ENCODE measurements around the gene CDK19. TPM values are rescaled to one million over a fixed set of nuclear protein-coding genes. Genes with fewer than 3 reads are reported as not detected.
"Not testable (repeated sequence)": the region's sequence is repeated elsewhere in the genome, so short reads cannot be mapped to it uniquely, and the experiment has no call there.

Gene CDK19
- total RNA-seq, 1 experiment from 2014 or later, result 18.1 TPM

- Histone ChIP-seq H3K36me3 (ENCODE audit: insufficient read depth, low read length) (no peaks in the 10 kb centered on the region), H3K9ac (ENCODE audit: low read length) (no peak overlapping the region), H3K27ac (ENCODE audit: low read length) (no peak overlapping the region), H3K27me3 (ENCODE audit: low read length) (no peaks in the 10 kb centered on the region), H3K4me3 (ENCODE audit: low read length) (no peak overlapping the region), H3K4me2 (ENCODE audit: low read depth, low read length, poor library complexity, severe bottlenecking) (peak overlapping the region; percentile 32), H3K79me2 (ENCODE audit: low read length) (peaks cover 7% of the 10 kb centered on the region; the same call in 1 of the 2 replicates), H3K4me1 (ENCODE audit: low read length) (peaks cover 29% of the 10 kb centered on the region), H3K9me3 (ENCODE audit: low read length) (no peaks in the 10 kb centered on the region), H3K9me2 (replicated peaks; ENCODE audit: insufficient read depth, low read length) (no peaks in the 10 kb centered on the region), H4K20me1 (ENCODE audit: insufficient read depth, low read depth, low read length) (peaks cover 28% of the 10 kb centered on the region; the same call in 1 of the 2 replicates), H2AFZ (ENCODE audit: low read length) (no peak overlapping the region)
- DNase-seq, result peak; percentile 53
These were observed 4.2 kb downstream of the CDK19 start for GRCh38 chr6:110810896-110811586.

- Histone ChIP-seq H3K4me1 (ENCODE audit: low read length) (peaks cover 28% of the 10 kb centered on the region), H3K4me3 (ENCODE audit: low read length) (no peak overlapping the region), H3K9me2 (replicated peaks; ENCODE audit: insufficient read depth, low read length) (no peaks in the 10 kb centered on the region), H3K9ac (ENCODE audit: low read length) (no peak overlapping the region), H3K27me3 (ENCODE audit: low read length) (no peaks in the 10 kb centered on the region), H2AFZ (ENCODE audit: low read length) (no peak overlapping the region), H3K4me2 (ENCODE audit: low read depth, low read length, poor library complexity, severe bottlenecking) (no peak overlapping the region), H3K9me3 (ENCODE audit: low read length) (no peaks in the 10 kb centered on the region), H3K36me3 (ENCODE audit: insufficient read depth, low read length) (no peaks in the 10 kb centered on the region), H3K27ac (ENCODE audit: low read length) (no peak overlapping the region), H3K79me2 (ENCODE audit: low read length) (peaks cover 7% of the 10 kb centered on the region; the same call in 1 of the 2 replicates), H4K20me1 (ENCODE audit: insufficient read depth, low read depth, low read length) (peaks cover 28% of the 10 kb centered on the region; the same call in 1 of the 2 replicates)
- DNase-seq, result no peak
These were observed 5.5 kb downstream of the CDK19 start for GRCh38 chr6:110809792-110810191.

- H3K36me3 ChIP-seq (ENCODE audit: insufficient read depth, low read length); H3K79me2 ChIP-seq (ENCODE audit: low read length): not testable (repeated sequence)
These were observed 13.1 kb downstream of the CDK19 start for GRCh38 chr6:110802175-110802574.

GRCh38 chr6:110800839-110801196, 14.5 kb downstream of the CDK19 start:
- Histone ChIP-seq H3K4me1 (ENCODE audit: low read length) (peaks cover 4% of the 10 kb centered on the region), H2AFZ (ENCODE audit: low read length) (no peak overlapping the region), H3K79me2 (ENCODE audit: low read length) (no peaks in the 10 kb centered on the region), H3K9ac (ENCODE audit: low read length) (no peak overlapping the region), H3K27ac (ENCODE audit: low read length) (no peak overlapping the region), H3K4me3 (ENCODE audit: low read length) (no peak overlapping the region), H3K9me2 (replicated peaks; ENCODE audit: insufficient read depth, low read length) (no peaks in the 10 kb centered on the region), H4K20me1 (ENCODE audit: insufficient read depth, low read depth, low read length) (no peaks in the 10 kb centered on the region), H3K27me3 (ENCODE audit: low read length) (no peaks in the 10 kb centered on the region), H3K36me3 (ENCODE audit: insufficient read depth, low read length) (no peaks in the 10 kb centered on the region), H3K4me2 (ENCODE audit: low read depth, low read length, poor library complexity, severe bottlenecking) (no peak overlapping the region), H3K9me3 (ENCODE audit: low read length) (no peaks in the 10 kb centered on the region)
- no peak for DNase-seq

More at GRCh38 chr6:110802175-110802574, 13.1 kb downstream of the CDK19 start:
- not testable (repeated sequence) for DNase-seq; H3K4me2 ChIP-seq (ENCODE audit: low read depth, low read length, poor library complexity, severe bottlenecking); H3K27me3 ChIP-seq (ENCODE audit: low read length); H3K4me3 ChIP-seq (ENCODE audit: low read length); H3K9me2 ChIP-seq (replicated peaks; ENCODE audit: insufficient read depth, low read length); H3K9me3 ChIP-seq (ENCODE audit: low read length); H3K4me1 ChIP-seq (ENCODE audit: low read length); H3K27ac ChIP-seq (ENCODE audit: low read length); H2AFZ ChIP-seq (ENCODE audit: low read length); H3K9ac ChIP-seq (ENCODE audit: low read length); H4K20me1 ChIP-seq (ENCODE audit: insufficient read depth, low read depth, low read length)

- Histone ChIP-seq H2AFZ (ENCODE audit: low read length) (no peak overlapping the region), H3K4me1 (ENCODE audit: low read length) (peaks cover 4% of the 10 kb centered on the region), H3K9ac (ENCODE audit: low read length) (no peak overlapping the region), H3K4me3 (ENCODE audit: low read length) (no peak overlapping the region), H3K79me2 (ENCODE audit: low read length) (no peaks in the 10 kb centered on the region), H3K4me2 (ENCODE audit: low read depth, low read length, poor library complexity, severe bottlenecking) (no peak overlapping the region), H4K20me1 (ENCODE audit: insufficient read depth, low read depth, low read length) (no peaks in the 10 kb centered on the region), H3K27ac (ENCODE audit: low read length) (no peak overlapping the region), H3K27me3 (ENCODE audit: low read length) (no peaks in the 10 kb centered on the region), H3K36me3 (ENCODE audit: insufficient read depth, low read length) (no peaks in the 10 kb centered on the region), H3K9me3 (ENCODE audit: low read length) (no peaks in the 10 kb centered on the region), H3K9me2 (replicated peaks; ENCODE audit: insufficient read depth, low read length) (no peaks in the 10 kb centered on the region)
- no peak for DNase-seq
These were observed 15.0 kb downstream of the CDK19 start for GRCh38 chr6:110800196-110800838.

GRCh38 chr6:110799655-110800054, 15.6 kb downstream of the CDK19 start:
- Histone ChIP-seq H3K4me2 (ENCODE audit: low read depth, low read length, poor library complexity, severe bottlenecking) (no peak overlapping the region), H3K79me2 (ENCODE audit: low read length) (no peaks in the 10 kb centered on the region)
- no peak for DNase-seq

GRCh38 chr6:110799189-110799588, 16.1 kb downstream of the CDK19 start:
- Histone ChIP-seq H3K27ac (ENCODE audit: low read length) (no peak overlapping the region), H3K4me3 (ENCODE audit: low read length) (no peak overlapping the region), H3K79me2 (ENCODE audit: low read length) (no peaks in the 10 kb centered on the region), H3K4me1 (ENCODE audit: low read length) (peaks cover 4% of the 10 kb centered on the region), H3K36me3 (ENCODE audit: insufficient read depth, low read length) (no peaks in the 10 kb centered on the region), H4K20me1 (ENCODE audit: insufficient read depth, low read depth, low read length) (no peaks in the 10 kb centered on the region), H3K27me3 (ENCODE audit: low read length) (no peaks in the 10 kb centered on the region), H3K9me3 (ENCODE audit: low read length) (no peaks in the 10 kb centered on the region), H3K9ac (ENCODE audit: low read length) (no peak overlapping the region), H3K4me2 (ENCODE audit: low read depth, low read length, poor library complexity, severe bottlenecking) (no peak overlapping the region), H3K9me2 (replicated peaks; ENCODE audit: insufficient read depth, low read length) (no peaks in the 10 kb centered on the region), H2AFZ (ENCODE audit: low read length) (no peak overlapping the region)
- no peak for DNase-seq

More at GRCh38 chr6:110799655-110800054, 15.6 kb downstream of the CDK19 start:
- Histone ChIP-seq H3K9me2 (replicated peaks; ENCODE audit: insufficient read depth, low read length) (no peaks in the 10 kb centered on the region), H3K9ac (ENCODE audit: low read length) (no peak overlapping the region), H3K9me3 (ENCODE audit: low read length) (no peaks in the 10 kb centered on the region), H2AFZ (ENCODE audit: low read length) (no peak overlapping the region), H3K4me3 (ENCODE audit: low read length) (no peak overlapping the region), H3K4me1 (ENCODE audit: low read length) (peaks cover 4% of the 10 kb centered on the region), H3K27ac (ENCODE audit: low read length) (no peak overlapping the region), H4K20me1 (ENCODE audit: insufficient read depth, low read depth, low read length) (no peaks in the 10 kb centered on the region), H3K36me3 (ENCODE audit: insufficient read depth, low read length) (no peaks in the 10 kb centered on the region), H3K27me3 (ENCODE audit: low read length) (no peaks in the 10 kb centered on the region)

- H2AFZ ChIP-seq (ENCODE audit: low read length), result no peak overlapping the region
- H3K4me2 ChIP-seq (ENCODE audit: low read depth, low read length, poor library complexity, severe bottlenecking), result no peak overlapping the region
- peaks cover 4% of the 10 kb centered on the region for H3K4me1 ChIP-seq (ENCODE audit: low read length)
- no peak overlapping the region for H3K4me3 ChIP-seq (ENCODE audit: low read length)
- H3K79me2 ChIP-seq (ENCODE audit: low read length), result no peaks in the 10 kb centered on the region
- no peaks in the 10 kb centered on the region for H4K20me1 ChIP-seq (ENCODE audit: insufficient read depth, low read depth, low read length)
- no peaks in the 10 kb centered on the region for H3K9me2 ChIP-seq (replicated peaks; ENCODE audit: insufficient read depth, low read length)
- H3K9me3 ChIP-seq (ENCODE audit: low read length), result no peaks in the 10 kb centered on the region
- no peaks in the 10 kb centered on the region for H3K36me3 ChIP-seq (ENCODE audit: insufficient read depth, low read length)
- H3K27ac ChIP-seq (ENCODE audit: low read length), result no peak overlapping the region
- no peak overlapping the region for H3K9ac ChIP-seq (ENCODE audit: low read length)
- DNase-seq, result no peak
- H3K27me3 ChIP-seq (ENCODE audit: low read length), result no peaks in the 10 kb centered on the region
These were observed 20.0 kb downstream of the CDK19 start for GRCh38 chr6:110795271-110795670.
